AG09309 (cell line): ENCODE measurements around the gene OSBP.
A peak's percentile ranks its signal among the peaks of the same experiment; 100 is the strongest.
"Not testable (repeated sequence)": the region's sequence is repeated elsewhere in the genome, so short reads cannot be mapped to it uniquely, and the experiment has no call there.

ENCODE experiments used
- DNase-seq: peaks from one replicate; pipeline ENCODE4 v3.0.0-alpha.2; 2010; ENCODE audit warnings: low read depth
- H3K4me3 ChIP-seq: 2 replicates; pipeline ENCODE4 v1.5.1; 2011; ENCODE audit warnings: mild to moderate bottlenecking, low read depth, low read length, moderate library complexity; ENCODE audit not compliant: control insufficient read depth
- CTCF ChIP-seq: IDR thresholded peaks from 2 replicates; pipeline ENCODE4 v1.5.1; 2011; ENCODE audit warnings: mild to moderate bottlenecking, low read depth, low read length, inconsistent platforms; ENCODE audit not compliant: insufficient read depth, control insufficient read depth; ENCODE audit errors: missing control alignments

Gene OSBP

GRCh38 chr11:59644528-59644927 is 29.0 kb upstream of the OSBP start:
- no peak overlapping the region for H3K4me3 ChIP-seq
- no peak for DNase-seq
- TF ChIP-seq CTCF, result no peak

- no peak for TF ChIP-seq CTCF
- no peak overlapping the region for H3K4me3 ChIP-seq
- no peak for DNase-seq
Measured at GRCh38 chr11:59643390-59643789, 27.8 kb upstream of the OSBP start.

- no peak overlapping the region for H3K4me3 ChIP-seq
- DNase-seq, result no peak
- no peak for TF ChIP-seq CTCF
Measured at GRCh38 chr11:59641156-59641555, 25.6 kb upstream of the OSBP start.

- DNase-seq, result no peak
- no peak for TF ChIP-seq CTCF
Measured at GRCh38 chr11:59630493-59630892, 14.9 kb upstream of the OSBP start.

GRCh38 chr11:59629996-59630395 is 14.4 kb upstream of the OSBP start:
- TF ChIP-seq CTCF, result no peak
- no peak for DNase-seq
- no peak overlapping the region for H3K4me3 ChIP-seq

More at GRCh38 chr11:59630493-59630892, 14.9 kb upstream of the OSBP start:
- no peak overlapping the region for H3K4me3 ChIP-seq

- peak; percentile 20 for TF ChIP-seq CTCF
- DNase-seq, H3K4me3 ChIP-seq: not testable (repeated sequence)
Measured at GRCh38 chr11:59626969-59627368, 11.4 kb upstream of the OSBP start.

GRCh38 chr11:59625703-59626102 is 10.1 kb upstream of the OSBP start:
- no peak for DNase-seq
- no peak for TF ChIP-seq CTCF
- no peak overlapping the region for H3K4me3 ChIP-seq
